ENCODE data around the gene RNF115.
"Not testable (repeated sequence)": the region's sequence is repeated elsewhere in the genome, so short reads cannot be mapped to it uniquely, and the experiment has no call there.

Gene RNF115

GRCh38 chr1:145730467-145730866 lies 93.4 kb downstream of the RNF115 start:
- no peak for DNase-seq (ENCODE audit: low spot score)

DNA sequence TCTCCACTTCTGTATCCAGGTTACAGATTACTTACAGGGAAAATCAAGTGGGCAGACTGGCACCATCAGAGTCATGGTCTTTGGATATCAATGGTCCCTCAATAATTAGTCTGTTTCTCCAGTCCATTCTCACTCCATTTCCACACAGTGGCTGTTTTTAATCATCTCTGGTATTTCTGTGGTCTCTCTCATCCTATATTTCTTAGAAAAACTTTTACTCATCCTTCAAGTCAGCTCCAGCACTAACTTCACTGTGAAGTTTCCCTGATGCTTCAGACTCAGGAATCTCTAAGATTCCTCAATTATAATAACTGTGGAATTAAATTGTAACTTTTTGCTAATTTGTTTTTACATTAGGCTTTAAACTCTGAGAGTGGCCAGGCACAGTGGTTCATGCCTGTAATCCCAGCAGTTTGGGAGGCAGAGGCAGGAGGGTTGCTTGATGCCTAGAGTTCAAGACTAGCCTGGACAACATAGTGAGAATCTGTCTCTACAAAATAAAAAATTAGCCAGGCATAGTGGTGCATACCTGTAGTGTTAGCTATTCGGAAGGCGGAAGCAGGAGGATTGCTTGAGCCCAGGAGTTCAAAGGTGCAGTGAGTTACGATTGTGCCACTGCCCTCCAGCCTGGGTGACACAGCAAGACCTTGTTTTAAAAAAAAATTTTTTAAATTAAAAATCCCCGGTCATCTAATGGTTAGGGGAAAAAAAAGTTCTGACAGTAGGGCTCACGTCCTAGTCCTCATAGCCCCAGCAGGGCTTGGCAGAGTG lies 94.0 kb downstream of the RNF115 start:
- no peak for DNase-seq (ENCODE audit: low spot score)

DNA sequence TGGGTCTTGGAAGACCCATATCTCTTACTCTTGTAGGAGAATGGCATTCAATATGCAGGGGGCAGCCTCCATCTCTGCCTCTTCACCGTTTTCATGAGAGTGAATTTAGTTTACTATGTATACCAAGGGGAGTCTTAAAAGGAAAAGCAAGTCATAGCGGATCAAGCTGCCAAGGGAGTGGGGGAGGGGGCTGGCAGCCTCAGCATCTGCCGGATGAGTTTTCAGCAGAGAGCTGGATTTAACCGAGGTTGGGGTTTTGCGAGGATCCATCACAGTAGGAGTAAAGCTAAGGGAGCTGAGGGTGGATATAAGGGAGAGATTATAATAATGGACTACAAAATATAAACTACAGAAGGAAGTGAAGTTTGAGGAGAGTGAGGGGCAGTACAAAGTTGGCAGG lies 94.7 kb downstream of the RNF115 start:
- no peak for DNase-seq (ENCODE audit: low spot score)

DNA sequence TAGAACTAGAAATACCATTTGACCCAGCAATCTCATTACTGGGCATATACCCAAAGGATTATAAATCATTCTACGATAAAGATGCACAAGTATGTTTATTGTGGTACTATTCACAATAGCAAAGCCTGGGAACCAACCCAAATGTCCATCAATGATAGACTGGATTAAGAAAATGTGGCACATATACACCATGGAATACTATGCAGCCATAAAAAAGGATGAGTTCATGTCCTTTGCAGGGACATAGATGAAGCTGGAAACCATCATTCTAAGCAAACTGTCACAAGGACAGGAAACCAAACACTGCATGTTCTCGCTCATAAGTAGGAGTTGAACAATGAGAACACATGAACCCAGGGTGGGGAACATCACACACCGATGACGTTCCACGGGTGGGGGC lies 97.7 kb downstream of the RNF115 start:
- DNase-seq (ENCODE audit: low spot score), result not testable (repeated sequence)

DNA sequence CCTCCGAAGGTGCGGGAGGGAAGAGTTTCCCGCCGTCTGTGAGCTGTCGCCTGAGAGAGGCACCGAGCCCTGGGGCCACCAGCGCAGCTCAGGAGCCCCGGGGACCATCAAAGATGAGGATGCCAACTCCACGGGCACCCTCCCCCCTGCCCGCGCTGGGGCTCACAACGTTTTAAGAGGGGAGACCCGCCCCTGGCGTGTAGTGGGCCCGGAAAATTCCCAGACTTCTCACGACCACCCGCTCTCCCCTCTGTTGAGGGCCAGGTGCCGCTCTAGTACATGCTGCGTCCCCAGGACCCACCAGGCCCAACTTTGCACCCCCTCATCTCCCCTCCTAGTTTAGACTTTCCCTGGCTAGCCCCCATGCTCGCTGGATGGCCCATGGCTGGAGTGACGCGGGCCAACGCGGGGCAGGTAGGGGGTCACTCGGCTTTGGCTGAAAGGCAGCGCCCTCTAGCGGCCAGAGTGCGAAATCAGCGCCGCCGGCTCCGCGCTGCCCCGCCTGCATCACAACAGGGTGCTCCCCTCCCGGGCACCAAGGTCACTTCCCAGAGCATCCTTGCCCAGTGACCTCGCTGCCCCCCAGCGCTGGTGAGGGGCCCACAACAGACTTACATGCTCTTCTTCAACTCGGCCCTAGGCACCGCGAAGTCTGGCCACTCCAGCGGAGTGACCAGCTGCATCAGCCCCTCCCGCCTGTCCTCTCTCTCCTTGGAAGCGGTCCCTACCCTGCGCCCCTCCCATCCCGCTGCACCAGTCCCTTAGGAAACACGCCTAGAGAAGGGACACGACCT lies 102.8 kb downstream of the RNF115 start:
- DNase-seq (ENCODE audit: low spot score), result peak; percentile 55

DNA sequence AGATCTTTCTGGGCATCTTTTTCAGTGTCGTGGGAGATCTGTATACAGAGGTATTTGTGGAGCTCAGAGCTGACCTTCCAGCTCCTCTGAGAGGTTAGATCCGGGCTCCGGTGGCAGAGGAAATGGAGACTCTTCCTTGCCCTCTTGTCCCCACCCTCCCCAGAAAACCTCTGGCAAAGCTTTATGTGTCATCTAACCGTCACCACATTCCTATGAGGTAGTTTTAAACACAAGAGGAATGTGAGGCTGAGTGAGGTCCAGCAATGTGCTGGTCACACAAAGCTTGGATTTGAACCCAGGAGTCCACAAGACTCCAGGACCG lies 103.4 kb downstream of the RNF115 start:
- no peak for DNase-seq (ENCODE audit: low spot score)

DNA sequence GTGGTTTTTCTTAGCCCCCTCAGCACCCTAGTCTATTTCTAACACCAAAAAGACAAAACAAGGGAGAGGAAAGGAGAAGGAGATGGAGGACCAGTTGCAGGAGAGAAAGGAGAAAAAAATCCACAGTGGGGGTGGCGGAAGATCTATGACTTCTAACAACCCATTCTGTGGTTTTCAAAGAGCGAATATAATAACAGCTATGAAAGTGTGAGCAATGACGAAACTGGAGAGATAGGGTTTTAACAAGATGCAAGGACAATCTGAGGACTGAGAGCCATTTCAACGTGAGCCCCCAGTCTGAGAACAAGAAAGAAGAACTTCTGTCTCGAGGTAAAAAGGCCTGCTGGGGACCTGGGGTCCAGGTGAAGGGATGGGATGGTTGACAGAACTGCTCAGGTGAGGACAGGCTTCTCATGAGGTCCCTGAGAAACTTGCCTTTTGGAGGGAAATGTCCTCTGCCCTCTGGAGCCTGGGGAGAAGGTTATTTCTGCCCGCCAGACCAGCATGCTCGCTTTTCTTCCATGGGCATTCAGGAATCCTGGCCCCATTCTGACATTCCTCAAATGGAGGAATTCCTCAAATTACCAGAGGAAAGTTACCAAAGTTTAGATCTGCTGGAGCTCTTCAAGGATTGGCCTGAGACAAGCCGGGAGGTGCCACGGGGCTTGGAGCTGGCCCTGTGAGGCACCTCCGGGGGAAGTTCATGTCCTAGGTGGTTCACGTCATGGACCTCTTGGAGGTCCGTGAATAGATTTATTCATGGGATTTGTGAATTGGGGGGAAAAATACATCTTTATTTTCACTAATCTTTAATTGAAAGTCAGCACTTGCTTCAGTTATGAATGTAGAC lies 104.4 kb downstream of the RNF115 start, which contains the start of gene CD160:
Gene CD160, plus strand, starts transcription at position 270 of the 850 bp plus-strand sequence. CDS start 8,829 bp downstream, outside the sequence.
- DNase-seq (ENCODE audit: low spot score), result no peak

DNA sequence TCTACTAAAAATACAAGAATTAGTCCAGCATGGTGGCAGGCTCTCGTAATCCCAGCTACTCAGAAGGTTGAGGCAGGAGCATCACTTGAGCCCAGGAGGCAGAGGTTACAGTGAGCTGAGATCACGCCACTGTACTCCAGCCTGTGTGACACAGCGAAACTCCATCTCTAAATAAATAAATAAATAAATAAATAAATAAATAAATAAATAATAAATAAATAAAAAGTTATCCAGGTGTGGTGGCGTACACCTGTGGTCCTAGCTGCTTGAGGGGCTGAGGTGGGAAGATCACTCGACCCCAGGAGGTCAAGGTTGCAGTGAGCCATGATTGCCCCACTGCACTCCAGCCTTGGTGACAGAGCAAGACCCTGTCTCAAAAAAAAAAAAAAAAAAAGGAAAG lies 105.4 kb downstream of the RNF115 start:
- DNase-seq (ENCODE audit: low spot score), result not testable (repeated sequence)

DNA sequence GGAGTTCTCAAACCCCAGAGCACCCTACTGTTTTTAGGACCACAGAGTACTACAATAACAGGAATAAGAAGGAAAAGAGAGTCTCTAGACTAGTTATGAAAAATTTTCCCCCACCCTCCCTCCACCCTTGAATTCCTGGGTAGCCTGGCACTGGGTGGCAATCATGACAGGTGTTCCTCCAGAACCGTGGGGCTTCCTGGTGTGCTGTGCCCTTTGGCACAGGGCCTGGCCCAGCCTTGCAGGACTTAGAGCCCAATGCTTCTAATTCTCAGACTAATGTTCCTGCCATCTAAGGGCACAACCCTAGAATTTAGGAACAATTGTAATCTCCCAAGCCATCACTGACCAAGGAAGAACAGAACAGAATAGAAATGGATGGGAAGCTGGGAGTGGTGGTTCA lies 106.1 kb downstream of the RNF115 start:
- no peak for DNase-seq (ENCODE audit: low spot score)

DNA sequence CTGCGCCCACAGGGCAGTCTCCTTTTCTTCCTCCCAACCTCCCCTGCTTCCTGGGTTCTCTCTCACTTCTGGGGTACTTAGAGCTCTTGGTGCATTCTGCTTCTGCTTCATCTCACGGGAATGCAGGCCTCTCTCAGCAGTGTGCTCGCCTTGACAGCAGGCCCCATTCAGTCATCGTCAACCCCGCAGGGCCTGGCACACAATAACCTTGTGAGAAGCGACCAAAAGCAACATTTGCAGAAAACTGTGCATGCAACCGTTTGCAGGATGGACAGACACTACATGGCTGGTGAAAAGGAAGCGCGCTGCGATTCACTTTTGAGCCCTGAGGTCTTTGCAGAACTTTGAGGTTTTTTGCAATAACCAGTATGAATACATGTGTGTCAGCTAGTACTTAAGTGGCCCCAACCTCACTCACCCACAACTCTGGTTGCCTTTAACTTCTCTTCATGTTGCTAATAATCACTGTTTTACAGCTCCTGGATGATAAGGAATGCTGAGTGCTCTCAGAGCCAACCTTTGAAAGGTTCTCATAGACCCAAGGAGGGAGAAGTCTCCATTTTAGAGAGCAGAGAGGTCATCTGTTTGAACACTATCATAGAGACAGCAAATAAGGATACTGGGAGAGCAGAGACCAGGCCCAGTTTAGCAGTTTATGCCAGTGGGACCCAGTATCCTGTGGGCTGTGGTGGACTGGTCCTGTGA lies 107.1 kb downstream of the RNF115 start:
- DNase-seq (ENCODE audit: low spot score), result no peak

GRCh38 chr1:145714524-145715111 lies 109.3 kb downstream of the RNF115 start:
- DNase-seq (ENCODE audit: low spot score), result no peak

DNA sequence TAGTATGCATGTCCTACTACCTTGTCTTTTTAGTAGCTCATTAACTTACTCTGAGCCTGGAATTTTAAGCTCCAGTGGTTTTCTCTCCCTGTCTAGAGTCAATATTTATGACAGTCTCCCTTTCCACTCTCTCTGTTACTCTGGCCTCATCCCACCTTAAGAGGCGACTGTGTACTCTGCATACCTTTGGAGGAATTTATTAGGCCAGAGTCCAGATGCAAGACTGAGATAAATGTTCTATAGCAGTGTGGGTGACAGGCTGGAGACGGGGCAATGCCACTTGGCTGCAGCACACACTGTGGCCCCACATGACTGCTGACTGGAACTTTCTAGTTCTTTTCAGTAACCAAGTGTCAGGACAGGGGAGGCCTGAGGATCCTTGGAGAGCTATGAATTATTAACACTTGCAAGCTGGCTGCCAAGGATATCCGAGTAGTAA lies 112.7 kb downstream of the RNF115 start:
- DNase-seq (ENCODE audit: low spot score), result no peak

DNA sequence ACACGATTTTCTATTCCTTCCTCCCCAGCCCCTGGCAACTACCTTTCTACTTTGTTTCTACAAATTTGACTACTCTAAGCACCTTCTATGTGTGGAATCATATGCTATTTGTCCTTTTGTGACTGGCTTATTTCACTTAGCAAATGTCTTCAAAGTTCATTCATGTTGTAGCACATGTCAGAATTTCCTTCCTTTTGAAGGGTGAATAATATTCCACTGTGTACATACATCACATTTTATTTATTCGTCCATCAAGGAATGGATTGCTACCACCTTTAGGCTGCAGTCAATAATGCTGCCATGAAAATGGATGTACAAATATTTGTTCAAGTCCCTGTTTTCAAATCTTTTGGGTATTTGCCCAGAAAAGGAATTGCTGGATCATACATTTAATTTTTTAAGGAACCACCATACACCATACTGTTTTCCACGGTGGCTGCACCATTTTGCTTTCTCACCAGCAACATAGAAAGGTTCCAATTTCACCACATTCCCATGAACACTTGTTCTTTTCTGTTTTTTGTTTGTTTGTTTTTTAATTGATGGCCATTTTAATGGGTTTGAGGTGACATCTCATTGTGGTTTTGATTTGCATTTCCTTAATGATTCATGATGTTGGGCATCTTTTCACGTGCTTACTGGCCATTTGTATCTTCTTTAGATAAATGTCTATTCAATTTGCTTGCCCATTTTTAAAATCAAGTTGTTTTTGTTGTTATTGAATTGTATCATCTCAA lies 113.4 kb downstream of the RNF115 start:
- DNase-seq (ENCODE audit: low spot score), result no peak

GRCh38 chr1:145708063-145708462 lies 115.8 kb downstream of the RNF115 start:
- no peak for DNase-seq (ENCODE audit: low spot score)

GRCh38 chr1:145707183-145707867 lies 116.6 kb downstream of the RNF115 start, which contains the start of gene PDZK1:
Gene PDZK1 (minus strand): TSS chr1:145707368. CDS start chr1:145688021, 19,347 bp downstream.
- DNase-seq (ENCODE audit: low spot score), result no peak

DNA sequence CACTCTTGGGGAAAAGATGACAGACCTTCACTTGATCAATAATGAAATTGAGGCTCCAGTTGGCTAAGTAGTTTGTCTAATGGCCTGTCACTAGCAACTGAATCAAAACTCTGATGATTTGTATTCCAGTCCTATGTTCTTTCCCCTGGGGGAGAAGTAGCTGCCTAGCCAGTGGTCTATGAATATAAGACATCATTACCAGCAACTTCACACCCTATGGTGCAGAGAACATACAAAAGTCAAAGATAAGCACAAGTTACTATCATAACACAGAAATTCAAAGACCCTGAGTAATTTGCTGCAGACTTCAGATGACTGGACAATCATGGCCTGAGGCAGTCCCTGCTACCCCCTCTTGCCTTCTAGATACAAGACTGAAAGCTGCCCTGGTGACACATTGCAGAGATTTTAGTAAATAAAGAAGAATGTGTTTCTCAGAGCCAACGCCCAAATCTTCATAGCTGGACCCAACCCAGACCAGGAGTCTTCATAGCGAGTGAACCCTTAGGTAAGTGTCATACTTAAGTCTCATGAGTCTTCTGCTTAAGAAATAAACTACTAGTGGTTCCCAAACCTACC lies 117.7 kb downstream of the RNF115 start:
- DNase-seq (ENCODE audit: low spot score), result no peak

DNA sequence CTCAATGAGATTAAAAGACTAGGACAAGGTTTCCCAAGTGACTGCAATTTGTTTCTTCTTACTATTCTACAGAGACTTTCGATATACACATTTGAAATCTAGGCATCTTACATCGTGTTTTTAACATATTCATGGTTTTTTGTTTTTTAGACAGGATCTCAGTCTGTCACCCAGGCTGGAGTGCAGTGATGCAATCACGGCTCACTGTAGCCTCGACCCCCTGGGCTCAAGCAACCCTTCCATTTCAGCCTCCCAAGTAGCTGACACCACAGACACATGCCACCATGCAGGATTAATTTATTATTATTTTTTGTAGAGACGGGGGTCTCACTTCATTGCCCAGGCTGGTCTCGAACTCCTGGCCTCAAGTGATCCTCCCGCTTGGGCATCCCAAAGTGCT lies 118.3 kb downstream of the RNF115 start:
- no peak for DNase-seq (ENCODE audit: low spot score)

DNA sequence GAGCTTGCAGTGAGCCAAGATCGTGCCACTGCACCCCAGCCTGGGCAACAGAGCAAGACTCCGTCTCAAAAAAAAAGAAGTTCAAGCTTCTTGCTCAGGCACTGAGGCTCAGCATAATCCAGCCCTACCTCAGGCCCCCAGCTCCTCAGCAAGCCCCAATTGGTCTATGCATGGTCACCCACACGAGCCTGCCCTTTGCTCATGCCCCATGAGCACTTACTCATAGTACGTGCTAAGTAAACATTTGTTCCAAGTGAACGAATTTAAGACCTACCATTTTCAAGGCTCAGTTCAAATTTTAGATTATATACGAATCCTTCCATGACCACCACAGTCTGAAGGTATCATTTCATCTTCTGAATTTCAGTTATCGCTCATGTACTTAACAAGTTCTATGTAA lies 121.1 kb downstream of the RNF115 start:
- no peak for DNase-seq (ENCODE audit: low spot score)

DNA sequence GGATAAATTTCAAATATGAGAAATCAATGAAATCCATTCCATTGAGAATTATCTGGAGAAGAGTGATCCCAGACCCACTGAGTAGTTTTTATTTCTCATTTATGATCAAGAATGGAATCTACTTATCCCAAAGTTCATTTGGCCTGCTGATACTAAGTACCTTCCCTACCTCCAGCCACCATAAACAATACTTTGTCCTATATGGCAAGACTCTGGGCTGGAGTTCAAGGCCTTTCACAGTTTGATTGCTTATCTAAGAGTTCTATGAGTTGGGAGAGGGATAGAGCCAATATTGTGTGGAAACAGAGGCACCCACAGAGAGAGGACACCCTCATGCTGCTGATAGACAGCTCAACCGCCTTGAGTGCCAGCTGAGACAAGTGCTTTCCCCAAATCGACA lies 121.8 kb downstream of the RNF115 start:
- no peak for DNase-seq (ENCODE audit: low spot score)

Measured in germinal center (tissue), 1 donor.